KMS-11 (cell line): Measurements from ENCODE around the gene ADGRD1.

Experiments used
- H2AFZ ChIP-seq: fragments of 200-600 bp; sonication (generic); 2 replicates; pipeline ENCODE4 v1.6.1; 2016; ENCODE audit warnings: antibody characterized with exemption, mixed run types, low read depth
- H3K27ac ChIP-seq: fragments of 200-600 bp; sonication (generic); 2 replicates; pipeline ENCODE4 v1.6.1; 2016; ENCODE audit warnings: mild to moderate bottlenecking, mixed run types
- H3K27me3 ChIP-seq: fragments of 200-600 bp; sonication (generic); 2 replicates; pipeline ENCODE4 v1.6.1; 2017; ENCODE audit warnings: mild to moderate bottlenecking, low read depth, mixed run types, moderate library complexity; ENCODE audit not compliant: insufficient read depth
- H3K36me3 ChIP-seq: fragments of 200-600 bp; sonication (generic); 2 replicates; pipeline ENCODE4 v1.6.1; 2017; ENCODE audit warnings: mild to moderate bottlenecking, mixed run types; ENCODE audit not compliant: insufficient read depth
- H3K4me1 ChIP-seq: fragments of 200-600 bp; sonication (generic); 2 replicates; pipeline ENCODE4 v1.6.1; 2016; ENCODE audit warnings: mild to moderate bottlenecking, low read depth, mixed run types; ENCODE audit not compliant: poor library complexity, severe bottlenecking
- H3K4me2 ChIP-seq: fragments of 200-600 bp; sonication (generic); 2 replicates; pipeline ENCODE4 v1.7.0; 2016; ENCODE audit warnings: mild to moderate bottlenecking, mixed run types
- H3K4me3 ChIP-seq: fragments of 200-600 bp; sonication (generic); IDR thresholded peaks from 2 replicates; pipeline ENCODE4 v1.6.1; 2017; ENCODE audit warnings: low read depth, low read length, mixed read lengths; ENCODE audit not compliant: insufficient read depth
- H3K79me2 ChIP-seq: fragments of 200-600 bp; sonication (generic); 2 replicates; pipeline ENCODE4 v1.6.1; 2016; ENCODE audit warnings: low read depth, mixed run types; ENCODE audit not compliant: insufficient read depth
- H3K9ac ChIP-seq: fragments of 200-600 bp; sonication (generic); 2 replicates; pipeline ENCODE4 v1.6.1; 2016; ENCODE audit warnings: mild to moderate bottlenecking, mixed run types
- H4K20me1 ChIP-seq: fragments of 200-600 bp; sonication (generic); 2 replicates; pipeline ENCODE4 v1.6.1; 2016; ENCODE audit warnings: mild to moderate bottlenecking, mixed run types; ENCODE audit not compliant: insufficient read depth
- TF ChIP-seq, protein P1 (sequence below): fragments of 200-600 bp; sonication (generic); conservative IDR thresholded peaks from 2 replicates; pipeline ENCODE4 v1.6.1; 2017; ENCODE audit warnings: low read depth, mild to moderate bottlenecking, antibody characterized with exemption, low read length, moderate library complexity, mixed read lengths

Gene ADGRD1

DNA sequence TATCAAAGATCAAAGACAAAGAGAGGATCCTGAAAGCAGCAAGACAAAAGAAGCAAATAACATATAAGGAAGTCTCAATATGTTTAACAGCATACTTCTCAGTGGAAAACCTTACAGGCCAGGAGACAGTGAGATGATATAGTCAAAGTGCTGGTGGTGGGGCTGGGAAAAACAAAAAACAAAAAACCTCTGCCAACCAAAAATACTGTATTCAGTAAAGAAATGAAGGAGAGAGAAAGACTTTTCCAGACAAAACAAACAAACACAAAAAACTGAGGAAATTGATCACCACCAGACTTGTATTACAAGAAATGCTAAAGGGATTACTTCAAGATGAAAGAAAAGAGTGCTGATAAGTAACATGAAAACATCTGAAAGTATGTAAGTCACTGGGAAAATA, 221.2 kb downstream of the ADGRD1 start:
- Histone ChIP-seq H4K20me1 (no peaks in the 10 kb centered on the region), H3K4me1 (no peaks in the 10 kb centered on the region), H3K27ac (no peak overlapping the region), H3K36me3 (no peaks in the 10 kb centered on the region), H3K9ac (no peak overlapping the region), H2AFZ (no peak overlapping the region), H3K4me3 (no peak overlapping the region), H3K79me2 (no peaks in the 10 kb centered on the region), H3K27me3 (no peaks in the 10 kb centered on the region), H3K4me2 (no peak overlapping the region)
- TF ChIP-seq, protein P1, sequence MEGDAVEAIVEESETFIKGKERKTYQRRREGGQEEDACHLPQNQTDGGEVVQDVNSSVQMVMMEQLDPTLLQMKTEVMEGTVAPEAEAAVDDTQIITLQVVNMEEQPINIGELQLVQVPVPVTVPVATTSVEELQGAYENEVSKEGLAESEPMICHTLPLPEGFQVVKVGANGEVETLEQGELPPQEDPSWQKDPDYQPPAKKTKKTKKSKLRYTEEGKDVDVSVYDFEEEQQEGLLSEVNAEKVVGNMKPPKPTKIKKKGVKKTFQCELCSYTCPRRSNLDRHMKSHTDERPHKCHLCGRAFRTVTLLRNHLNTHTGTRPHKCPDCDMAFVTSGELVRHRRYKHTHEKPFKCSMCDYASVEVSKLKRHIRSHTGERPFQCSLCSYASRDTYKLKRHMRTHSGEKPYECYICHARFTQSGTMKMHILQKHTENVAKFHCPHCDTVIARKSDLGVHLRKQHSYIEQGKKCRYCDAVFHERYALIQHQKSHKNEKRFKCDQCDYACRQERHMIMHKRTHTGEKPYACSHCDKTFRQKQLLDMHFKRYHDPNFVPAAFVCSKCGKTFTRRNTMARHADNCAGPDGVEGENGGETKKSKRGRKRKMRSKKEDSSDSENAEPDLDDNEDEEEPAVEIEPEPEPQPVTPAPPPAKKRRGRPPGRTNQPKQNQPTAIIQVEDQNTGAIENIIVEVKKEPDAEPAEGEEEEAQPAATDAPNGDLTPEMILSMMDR: no peak

GRCh38 chr12:131176266-131176665, 222.6 kb downstream of the ADGRD1 start:
- Histone ChIP-seq H3K79me2 (no peaks in the 10 kb centered on the region), H4K20me1 (no peaks in the 10 kb centered on the region), H2AFZ (no peak overlapping the region), H3K4me3 (no peak overlapping the region), H3K4me2 (no peak overlapping the region), H3K9ac (no peak overlapping the region), H3K27ac (no peak overlapping the region), H3K4me1 (no peaks in the 10 kb centered on the region), H3K27me3 (no peaks in the 10 kb centered on the region), H3K36me3 (no peaks in the 10 kb centered on the region)
- TF ChIP-seq, protein P1: no peak

DNA sequence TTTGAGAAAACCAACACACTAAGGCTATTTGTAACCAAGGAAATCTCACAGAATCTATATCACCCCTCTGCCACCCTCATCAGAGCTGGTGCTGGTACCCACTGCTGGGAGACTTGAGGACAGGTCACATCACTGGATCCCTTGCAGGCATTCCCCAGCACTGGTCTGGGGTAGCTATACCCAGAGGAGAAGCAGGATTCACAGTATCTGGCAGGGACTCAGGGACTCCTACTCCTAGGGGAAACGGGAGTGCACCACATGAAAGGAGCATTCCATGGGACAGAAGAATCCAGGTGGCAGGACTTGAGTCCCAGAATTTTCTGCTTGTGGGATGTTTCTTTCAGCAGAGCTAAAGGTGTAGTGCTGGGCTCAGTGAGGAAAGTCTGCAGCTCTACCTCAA, 223.2 kb downstream of the ADGRD1 start:
- Histone ChIP-seq H3K4me3 (no peak overlapping the region), H2AFZ (no peak overlapping the region), H3K36me3 (no peaks in the 10 kb centered on the region)

GRCh38 chr12:131177599-131177998, 223.9 kb downstream of the ADGRD1 start:
- no peak overlapping the region for H3K4me2 ChIP-seq
- no peaks in the 10 kb centered on the region for H3K36me3 ChIP-seq
- H2AFZ ChIP-seq: no peak overlapping the region
- H3K27ac ChIP-seq: no peak overlapping the region
- H3K4me3 ChIP-seq: no peak overlapping the region
- H3K79me2 ChIP-seq: no peaks in the 10 kb centered on the region
- H3K4me1 ChIP-seq: no peaks in the 10 kb centered on the region
- TF ChIP-seq, protein P1: no peak
- no peaks in the 10 kb centered on the region for H4K20me1 ChIP-seq
- no peaks in the 10 kb centered on the region for H3K27me3 ChIP-seq
- no peak overlapping the region for H3K9ac ChIP-seq

More for the DNA sequence above, 223.2 kb downstream of the ADGRD1 start:
- TF ChIP-seq, protein P1: no peak
- Histone ChIP-seq H3K79me2 (no peaks in the 10 kb centered on the region), H3K9ac (no peak overlapping the region), H3K4me2 (no peak overlapping the region), H3K4me1 (no peaks in the 10 kb centered on the region), H3K27ac (no peak overlapping the region), H3K27me3 (no peaks in the 10 kb centered on the region), H4K20me1 (no peaks in the 10 kb centered on the region)
